VCaP (cell line): Measurements from ENCODE around the gene SPATA31A1.
"Not testable (repeated sequence)": the region's sequence is repeated elsewhere in the genome, so short reads cannot be mapped to it uniquely, and the experiment has no call there.

Source experiments
- H3K27ac ChIP-seq: fragments of 450-650 bp; 2 replicates; pipeline ENCODE4 v1.5.1; 2017

The SPATA31A1 gene

DNA sequence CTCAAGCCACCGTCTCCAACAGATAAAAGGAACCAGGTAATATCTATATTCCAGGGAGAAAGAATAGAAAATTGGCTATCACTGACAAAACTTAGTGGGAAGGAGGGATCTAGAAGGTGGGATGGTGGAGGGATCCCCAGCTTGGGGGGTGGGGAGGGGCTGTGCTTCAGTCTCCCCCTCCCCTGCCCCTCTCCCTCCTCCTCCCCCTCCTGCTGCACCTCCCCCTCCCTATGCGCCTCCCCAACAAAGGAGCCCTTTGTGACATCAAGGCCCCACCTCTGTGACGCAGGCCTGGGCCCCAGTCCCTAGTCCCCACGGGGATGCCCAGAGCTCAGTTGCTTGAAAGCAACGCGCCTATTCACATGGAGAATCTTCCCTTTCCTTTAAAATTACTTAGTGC is at the start of gene SPATA31A1:
Gene SPATA31A1, plus strand, starts transcription at position 301 of the 400 bp plus-strand sequence. Its CDS starts 62 bp downstream, at position 363.
- H3K27ac ChIP-seq = not testable (repeated sequence)

GRCh38 chr9:39407261-39408204 is 52.1 kb downstream of the SPATA31A1 start:
- not testable (repeated sequence) for H3K27ac ChIP-seq

DNA sequence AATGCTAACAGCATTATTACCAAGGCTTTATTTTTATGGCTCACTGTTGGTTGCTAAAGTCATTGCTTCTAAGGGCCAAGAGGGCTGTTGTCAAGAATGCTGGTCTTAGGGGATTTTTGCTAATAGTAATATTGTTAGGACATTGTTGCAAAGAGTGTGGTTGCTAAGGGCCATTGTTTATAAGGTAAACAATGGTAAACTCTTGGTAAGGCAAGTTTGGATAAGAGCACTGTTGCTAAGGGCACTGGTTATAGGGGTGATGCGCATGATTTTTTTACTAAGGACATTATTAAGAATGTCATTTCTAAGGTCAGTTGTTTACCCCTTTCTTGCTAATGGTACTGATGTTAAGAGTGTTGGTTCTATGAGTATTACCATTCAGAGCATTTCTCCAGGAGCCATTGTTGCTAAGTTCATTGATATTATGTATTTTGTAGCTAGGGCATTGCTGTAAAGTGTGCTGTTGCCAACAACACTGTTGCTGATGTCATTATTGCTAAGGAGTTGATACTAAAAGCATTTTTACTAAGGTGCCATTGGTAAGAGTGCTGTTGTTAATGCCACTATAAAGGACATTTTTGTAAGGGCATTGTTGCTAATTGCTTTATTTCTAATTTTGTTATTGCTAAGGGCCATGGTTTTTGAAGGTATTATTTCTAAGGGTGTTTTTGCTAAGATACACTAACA is 55.9 kb downstream of the SPATA31A1 start:
- H3K27ac ChIP-seq = not testable (repeated sequence)
